Stimulated activated CD8-positive, alpha-beta memory T cell treated with anti-CD3 and anti-CD28 coated beads, Interleukin-4, amount 100 ng/mL, for 48 hours (primary cell): Measurements from ENCODE around the gene PPFIA2.
"Not testable (repeated sequence)": the region's sequence is repeated elsewhere in the genome, so short reads cannot be mapped to it uniquely, and the experiment has no call there.

Experiments used
- DNase-seq: peaks from one replicate; pipeline ENCODE4 v3.0.0-alpha.2; 2020

Gene PPFIA2

GRCh38 chr12:81659310-81659709, 99.8 kb downstream of the PPFIA2 start:
- DNase-seq: not testable (repeated sequence)

DNA sequence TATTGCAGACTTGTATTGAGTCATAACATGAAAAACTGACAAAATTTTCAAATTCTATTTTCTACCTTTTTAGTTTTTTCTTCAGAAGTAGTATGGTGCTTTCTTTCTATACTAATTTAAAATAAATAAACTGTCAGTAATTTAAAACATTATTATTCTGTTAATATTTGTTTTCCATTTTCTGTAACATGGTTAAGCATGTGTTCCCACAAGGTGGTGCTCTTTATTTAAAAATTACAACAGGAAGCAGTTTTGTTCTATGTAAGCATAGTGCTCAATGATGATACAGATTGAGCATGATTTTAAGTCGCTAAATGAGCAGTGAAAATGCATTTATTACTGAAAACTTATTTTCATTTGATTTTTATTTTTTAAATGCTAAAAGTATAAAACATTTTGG, 114.6 kb downstream of the PPFIA2 start:
- no peak for DNase-seq

DNA sequence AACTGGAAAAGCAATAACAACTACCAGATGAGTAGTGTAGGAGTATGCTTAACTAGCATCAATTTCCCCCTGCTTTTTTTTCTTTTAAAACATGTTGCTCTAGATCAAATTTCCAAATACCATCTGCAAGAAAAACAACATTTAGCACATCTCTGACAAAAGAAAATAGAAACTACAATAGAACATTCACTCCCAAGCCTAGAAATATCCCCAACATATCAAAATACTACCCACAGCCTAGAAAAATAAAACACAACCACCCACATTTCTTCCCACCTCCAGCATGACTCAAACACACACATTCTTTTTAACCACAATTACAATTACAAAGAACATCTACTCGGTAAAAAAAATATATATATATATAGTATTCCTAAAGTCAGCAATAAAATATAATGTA, 120.0 kb downstream of the PPFIA2 start:
- no peak for DNase-seq

- no peak for DNase-seq
Observed at GRCh38 chr12:81633127-81633526, 126.0 kb downstream of the PPFIA2 start.

- no peak for DNase-seq
Observed at GRCh38 chr12:81627336-81628189, 131.6 kb downstream of the PPFIA2 start.

DNA sequence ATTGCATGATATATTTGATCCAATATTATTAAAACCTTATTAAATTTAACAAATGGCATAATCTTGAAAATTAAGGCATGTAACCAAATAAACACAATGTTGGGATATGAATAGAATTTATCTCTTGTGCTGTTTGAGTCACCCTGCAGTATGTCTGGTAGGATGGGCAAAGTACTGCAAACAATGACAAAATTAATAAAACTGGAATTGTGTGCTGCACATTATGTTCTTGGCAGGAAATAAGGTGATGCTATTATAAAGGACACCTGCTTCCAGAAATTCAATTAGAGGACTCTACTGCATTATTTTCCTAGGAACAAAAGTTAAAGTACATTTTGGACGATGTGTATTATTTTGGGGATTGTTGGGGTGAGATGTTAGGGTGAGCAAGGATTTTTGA, 132.7 kb downstream of the PPFIA2 start:
- no peak for DNase-seq

DNA sequence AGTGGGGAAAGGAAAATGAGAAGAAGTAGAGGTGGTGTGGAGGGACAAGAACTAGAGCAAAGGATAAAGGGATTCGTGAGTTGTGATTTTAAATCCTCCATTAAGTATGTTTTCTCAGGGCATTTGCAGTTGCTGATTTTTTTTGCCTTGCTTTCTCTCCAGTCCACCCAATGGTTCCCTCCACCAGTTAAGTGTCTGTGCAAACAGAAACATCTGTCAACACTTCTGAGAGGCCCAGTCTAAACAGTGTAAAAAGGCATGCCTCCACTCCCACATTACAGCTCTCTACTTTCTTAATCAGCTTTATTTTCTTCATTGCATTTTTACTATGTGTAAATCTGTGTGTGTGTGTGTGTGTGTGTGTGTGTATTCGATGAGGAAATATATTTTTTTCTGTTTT, 141.2 kb downstream of the PPFIA2 start:
- no peak for DNase-seq

- no peak for DNase-seq
Observed at GRCh38 chr12:81615026-81615588, 144.0 kb downstream of the PPFIA2 start.

- no peak for DNase-seq
Observed at GRCh38 chr12:81610955-81611889, 147.9 kb downstream of the PPFIA2 start.

- no peak for DNase-seq
Observed at GRCh38 chr12:81597928-81598604, 161.1 kb downstream of the PPFIA2 start.

DNA sequence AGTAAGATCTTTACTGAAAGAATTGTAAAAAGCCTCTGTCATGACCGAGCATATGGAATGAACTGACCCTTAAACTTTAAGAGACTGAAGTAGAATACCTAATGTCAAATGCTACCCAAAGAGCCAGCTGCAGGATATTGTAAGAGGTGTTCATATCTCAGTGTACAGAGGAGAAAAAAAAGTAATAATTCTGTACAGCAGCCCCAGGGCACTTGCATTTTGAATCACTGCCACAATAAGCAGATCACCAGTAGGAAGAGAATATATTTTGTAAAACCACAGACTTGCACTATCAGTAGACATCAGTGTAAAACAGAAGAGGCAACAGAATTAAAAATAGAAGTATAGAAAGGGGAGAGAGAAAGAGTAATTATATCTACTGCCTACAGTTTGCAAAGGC, 162.6 kb downstream of the PPFIA2 start:
- DNase-seq: no peak

DNA sequence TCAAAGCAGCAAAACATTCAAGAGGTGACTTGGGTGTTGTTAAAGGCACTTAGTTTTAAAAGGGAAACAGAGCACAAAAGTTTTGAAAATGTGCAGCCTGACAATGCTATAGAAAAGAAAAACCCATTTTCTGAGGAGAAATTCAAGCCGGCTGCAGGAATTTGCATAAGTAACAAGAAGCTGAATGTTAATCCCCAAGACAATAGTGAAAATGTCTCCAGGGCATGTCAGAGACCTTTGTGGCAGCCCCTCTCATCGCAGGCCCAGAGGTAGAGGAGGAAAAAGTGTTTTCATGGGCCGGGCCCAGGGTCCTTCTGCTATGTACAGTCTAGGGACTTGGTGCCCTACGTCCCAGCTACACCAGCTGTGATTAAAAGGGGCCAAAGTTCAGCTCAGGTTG, 167.9 kb downstream of the PPFIA2 start:
- no peak for DNase-seq

- not testable (repeated sequence) for DNase-seq
Observed at GRCh38 chr12:81590703-81591102, 168.4 kb downstream of the PPFIA2 start.

GRCh38 chr12:81588235-81589008, 170.7 kb downstream of the PPFIA2 start:
- DNase-seq: no peak

DNA sequence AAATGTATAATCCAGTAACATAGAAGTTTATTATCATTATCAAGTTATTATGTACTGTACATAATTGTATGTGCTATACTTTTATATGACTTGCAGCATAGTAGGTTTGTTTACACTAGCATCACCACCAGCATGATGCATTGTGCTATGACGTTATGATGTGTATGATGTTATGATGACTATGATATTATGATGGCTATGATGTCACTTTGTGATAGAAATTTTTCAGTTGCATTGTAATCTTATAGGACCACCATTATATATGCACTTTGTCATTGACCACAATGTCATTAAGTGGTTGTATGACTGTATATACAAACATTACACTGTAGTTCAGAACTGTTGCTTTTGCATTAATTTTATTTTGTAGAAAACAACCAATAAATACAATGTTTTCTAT, 173.4 kb downstream of the PPFIA2 start:
- DNase-seq: no peak

DNA sequence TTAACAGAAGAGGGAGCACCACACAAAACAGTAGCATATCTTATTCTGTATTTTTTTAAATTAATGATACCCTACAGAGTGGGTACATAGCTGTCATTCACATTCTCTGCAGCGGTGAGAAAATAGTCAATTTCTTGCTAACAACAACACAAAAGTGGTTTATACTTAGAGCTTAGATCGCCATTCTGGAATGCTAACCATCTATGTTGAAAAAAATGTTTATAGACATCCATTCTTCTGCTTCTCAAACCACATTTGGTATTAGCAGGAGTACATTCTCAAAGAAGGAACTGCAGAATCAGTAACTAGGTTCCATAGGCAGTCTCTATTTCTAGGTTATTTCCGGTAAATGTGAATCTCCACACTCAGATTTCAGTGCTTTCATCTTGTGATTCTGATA, 185.9 kb downstream of the PPFIA2 start:
- no peak for DNase-seq

DNA sequence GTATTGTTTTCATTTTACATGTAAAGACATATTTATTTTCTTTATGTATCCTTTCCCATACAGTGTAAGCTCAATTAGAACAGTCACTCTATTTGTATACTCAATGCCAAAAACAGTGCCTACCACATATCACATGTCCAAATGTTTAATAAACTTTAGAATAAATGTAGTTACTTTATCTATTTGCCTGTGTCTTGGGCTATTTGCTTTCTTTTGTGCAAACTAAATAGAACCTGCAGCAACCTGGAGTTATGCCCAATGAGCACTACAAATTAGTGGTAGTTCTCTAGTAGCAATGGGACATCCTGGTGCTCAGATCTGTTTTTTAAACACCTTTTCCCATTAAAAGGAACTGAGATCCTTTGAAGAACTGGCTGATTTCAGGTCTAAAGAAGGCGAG, 186.7 kb downstream of the PPFIA2 start:
- DNase-seq: no peak

GRCh38 chr12:81570234-81570633, 188.9 kb downstream of the PPFIA2 start:
- DNase-seq: no peak

- DNase-seq: no peak
Observed at GRCh38 chr12:81564237-81564636, 194.9 kb downstream of the PPFIA2 start.

GRCh38 chr12:81558031-81558430, 201.1 kb downstream of the PPFIA2 start:
- DNase-seq: no peak

- no peak for DNase-seq
Observed at GRCh38 chr12:81546811-81547210, 212.3 kb downstream of the PPFIA2 start.

GRCh38 chr12:81543621-81544139, 215.5 kb downstream of the PPFIA2 start:
- no peak for DNase-seq
